Activated CD8-positive, alpha-beta T cell treated with anti-CD3 and anti-CD28 coated beads for 36 hours (primary cell): ENCODE results near the gene LARP6. TPM values are rescaled to one million over a fixed set of nuclear protein-coding genes. Genes with fewer than 3 reads are reported as not detected.

Experiments
- ATAC-seq: fragments of 200-7000 bp; cut with Tn5 transposase; one replicate; pipeline ENCODE4 v1.10.0; 2021; ENCODE audit warnings: mild to moderate bottlenecking, moderate library complexity
- CTCF ChIA-PET: fragments of 350-600 bp; sonication (Branson Sonifier 250); formaldehyde crosslinking; loops from one replicate; lab custom pipeline; 2021; ENCODE audit warnings: antibody characterized with exemption; lab: Charles Lee
- POLR2A ChIA-PET: fragments of 350-600 bp; sonication (Branson Sonifier 250); formaldehyde crosslinking; loops from one replicate; lab custom pipeline; 2021; ENCODE audit warnings: antibody characterized with exemption; lab: Charles Lee
- DNase-seq: peaks from one replicate; pipeline ENCODE4 v3.0.0-alpha.2; 2020
- H3K27ac Mint-ChIP-seq: one replicate; pipeline ENCODE4 v1.8.0; 2021; ENCODE audit warnings: mild to moderate bottlenecking, mixed read lengths
- H3K27me3 Mint-ChIP-seq: one replicate; pipeline ENCODE4 v1.8.0; 2021; ENCODE audit warnings: mixed read lengths
- H3K36me3 Mint-ChIP-seq: one replicate; pipeline ENCODE4 v1.8.0; 2021; ENCODE audit warnings: low read depth, mixed read lengths
- H3K4me1 Mint-ChIP-seq: one replicate; pipeline ENCODE4 v1.8.0; 2021; ENCODE audit warnings: low read depth, mixed read lengths
- H3K4me3 Mint-ChIP-seq: one replicate; pipeline ENCODE4 v1.8.0; 2021; ENCODE audit warnings: mild to moderate bottlenecking, moderate library complexity, mixed read lengths
- H3K9me3 Mint-ChIP-seq: one replicate; pipeline ENCODE4 v1.8.0; 2021; ENCODE audit warnings: mixed read lengths
- CTCF ChIP-seq: fragments of 200-600 bp; IDR thresholded peaks from one replicate; pipeline ENCODE4 v1.8.0; 2022; ENCODE audit warnings: antibody characterized with exemption, mild to moderate bottlenecking
- intact Hi-C: fragments of 100-400 bp; cut with micrococcal nuclease; formaldehyde crosslinking; loops from one replicate; pipeline ENCODE4 v1.10.0; 2022
- total RNA-seq, 2 experiments: library from RNA; stranded (reverse); gene quantifications; one replicate each; pipeline ENCODE4 v1.2.3, GENCODE V29; 2021

LARP6 gene
- total RNA-seq, 2 experiments from 2014 or later, result 0.36 to 0.41 TPM

- no peaks in the 10 kb centered on the region for H3K36me3 Mint-ChIP-seq
- ChIA-PET POLR2A (no interaction called here), CTCF (interaction anchor here (0.8 to 1.5 kb wide), 2 partner anchors 18 to 59 kb away, joined by 3 to 4 read pairs; no protein-coding TSS in a partner anchor)
- TF ChIP-seq CTCF, result no peak
- H3K27me3 Mint-ChIP-seq, result peaks cover 2% of the 10 kb centered on the region
- no peak overlapping the region for H3K4me3 Mint-ChIP-seq
- no peaks in the 10 kb centered on the region for H3K9me3 Mint-ChIP-seq
- intact Hi-C loops, result no loop called here
- no peaks in the 10 kb centered on the region for H3K4me1 Mint-ChIP-seq
- H3K27ac Mint-ChIP-seq, result no peak overlapping the region
- DNase-seq (no peak), ATAC-seq (no peak)
Measured at GRCh38 chr15:70831094-70831911, 22.7 kb downstream of the LARP6 start.

- intact Hi-C loops, result no loop called here
- H3K9me3 Mint-ChIP-seq, result no peaks in the 10 kb centered on the region
- no peaks in the 10 kb centered on the region for H3K4me1 Mint-ChIP-seq
- no peak for TF ChIP-seq CTCF
- no peak overlapping the region for H3K4me3 Mint-ChIP-seq
- ChIA-PET CTCF (interaction anchor here (0.8 to 1.5 kb wide), 3 partner anchors 18 to 108 kb away, joined by 3 to 4 read pairs (median 3); no protein-coding TSS in a partner anchor), POLR2A (no interaction called here)
- H3K27me3 Mint-ChIP-seq, result peaks cover 5% of the 10 kb centered on the region
- no peaks in the 10 kb centered on the region for H3K36me3 Mint-ChIP-seq
- ATAC-seq (no peak), DNase-seq (no peak)
- no peak overlapping the region for H3K27ac Mint-ChIP-seq
Measured at GRCh38 chr15:70830615-70831014, 23.3 kb downstream of the LARP6 start.

- no peak for TF ChIP-seq CTCF
- H3K9me3 Mint-ChIP-seq, result no peaks in the 10 kb centered on the region
- no peak overlapping the region for H3K27ac Mint-ChIP-seq
- ChIA-PET POLR2A (no interaction called here), CTCF (interaction anchor here (0.9 to 1.3 kb wide), 2 partner anchors 107 to 149 kb away, joined by 3 read pairs; no protein-coding TSS in a partner anchor)
- DNase-seq, result no peak
- no peak for ATAC-seq
- H3K4me3 Mint-ChIP-seq, result no peak overlapping the region
- no peaks in the 10 kb centered on the region for H3K4me1 Mint-ChIP-seq
- no peaks in the 10 kb centered on the region for H3K36me3 Mint-ChIP-seq
- peaks cover 7% of the 10 kb centered on the region for H3K27me3 Mint-ChIP-seq
- intact Hi-C loops, result no loop called here
Measured at GRCh38 chr15:70829371-70830166, 24.4 kb downstream of the LARP6 start.

- Mint-ChIP-seq H3K4me1 (no peaks in the 10 kb centered on the region), H3K36me3 (no peaks in the 10 kb centered on the region), H3K27ac (no peak overlapping the region), H3K4me3 (no peak overlapping the region), H3K9me3 (no peaks in the 10 kb centered on the region), H3K27me3 (peaks cover 7% of the 10 kb centered on the region)
- TF ChIP-seq CTCF, result no peak
- ATAC-seq (no peak), DNase-seq (no peak)
- ChIA-PET POLR2A (interaction anchor here (0.6 kb wide), 1 partner anchor 70 kb away, joined by 3 read pairs; no protein-coding TSS in a partner anchor), CTCF (no interaction called here)
- intact Hi-C loops, result no loop called here
Measured at GRCh38 chr15:70827721-70828120, 26.2 kb downstream of the LARP6 start.
